ENCODE results near the gene ARNT2. TPM values are rescaled to one million over a fixed set of nuclear protein-coding genes. Genes with fewer than 3 reads are reported as not detected.

ARNT2 gene
- total RNA-seq, 1 experiment from 2014 or later: 3.6 TPM

DNA sequence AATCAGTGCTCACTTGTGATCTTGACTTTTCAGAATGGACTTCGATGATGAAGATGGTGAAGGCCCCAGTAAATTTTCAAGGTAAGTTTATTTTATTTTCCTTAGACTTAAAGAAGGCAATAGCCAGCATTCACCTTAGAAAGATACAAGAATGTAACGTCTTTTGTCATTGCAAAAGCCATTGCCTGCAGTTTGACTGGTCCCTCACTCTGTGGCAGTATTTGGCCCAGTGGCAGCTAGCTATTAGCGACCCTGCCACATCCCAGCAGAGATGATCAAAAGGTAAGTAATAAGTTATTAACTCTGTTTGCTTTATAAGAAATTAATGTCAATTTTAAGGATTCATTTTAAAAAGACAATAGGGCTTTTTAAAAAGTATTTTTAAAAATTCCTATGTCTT, 53.7 kb downstream of the ARNT2 start:
- Mint-ChIP-seq H3K4me3 (ENCODE audit: low read depth, unreplicated experiment) (no peak overlapping the region), H3K9me3 (ENCODE audit: low read depth, unreplicated experiment) (no peaks in the 10 kb centered on the region), H3K27me3 (ENCODE audit: unreplicated experiment) (peaks cover 21% of the 10 kb centered on the region), H3K36me3 (ENCODE audit: insufficient read depth, unreplicated experiment) (no peaks in the 10 kb centered on the region), H3K4me1 (ENCODE audit: low read depth, unreplicated experiment) (peaks cover 26% of the 10 kb centered on the region), H3K27ac (ENCODE audit: unreplicated experiment) (no peak overlapping the region)
- BruUV-seq (replicated peaks): no TSS peak
- intact Hi-C loops (cut with micrococcal nuclease; ENCODE audit: unreplicated experiment): loop anchor here (5.0 kb wide), 1 partner anchor 239 kb away; the partner anchor contains the start of gene ABHD17C
- CTCF ChIA-PET: interaction anchor here (0.7 kb wide), 1 partner anchor 100 kb away, joined by 3 read pairs; no protein-coding TSS in a partner anchor
- TF ChIP-seq CTCF (IDR thresholded peaks at IDR 0.05; ENCODE audit: unreplicated experiment): no peak
- no peak for DNase-seq

DNA sequence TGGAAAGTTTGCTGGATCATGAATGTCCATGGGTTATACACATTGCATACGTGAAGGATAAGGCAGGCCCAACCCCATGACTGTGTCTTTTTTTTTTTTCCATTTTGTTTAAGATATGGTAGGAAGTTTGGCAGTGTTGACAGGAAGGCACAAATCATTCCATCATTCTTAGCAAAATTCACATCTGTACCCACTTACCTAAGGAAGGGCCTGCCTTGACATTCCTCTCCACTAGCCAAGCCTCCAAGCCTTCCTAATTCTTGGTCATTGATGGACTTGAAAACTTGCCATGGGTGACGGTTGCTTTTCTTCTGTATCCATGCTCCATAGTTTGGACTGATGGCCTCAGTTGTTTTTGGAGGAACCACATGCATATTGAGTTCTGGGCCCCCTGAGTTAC, 54.4 kb downstream of the ARNT2 start:
- intact Hi-C loops (cut with micrococcal nuclease; ENCODE audit: unreplicated experiment): loop anchor here (5.0 kb wide), 1 partner anchor 239 kb away; the partner anchor contains the start of gene ABHD17C
- H3K4me3 Mint-ChIP-seq (ENCODE audit: low read depth, unreplicated experiment): no peak overlapping the region
- BruUV-seq (replicated peaks): no TSS peak
- H3K36me3 Mint-ChIP-seq (ENCODE audit: insufficient read depth, unreplicated experiment): no peaks in the 10 kb centered on the region
- no peak for TF ChIP-seq CTCF (IDR thresholded peaks at IDR 0.05; ENCODE audit: unreplicated experiment)
- H3K9me3 Mint-ChIP-seq (ENCODE audit: low read depth, unreplicated experiment): no peaks in the 10 kb centered on the region
- no peak for DNase-seq
- H3K27ac Mint-ChIP-seq (ENCODE audit: unreplicated experiment): no peak overlapping the region
- peaks cover 26% of the 10 kb centered on the region for H3K4me1 Mint-ChIP-seq (ENCODE audit: low read depth, unreplicated experiment)
- peaks cover 21% of the 10 kb centered on the region for H3K27me3 Mint-ChIP-seq (ENCODE audit: unreplicated experiment)
- CTCF ChIA-PET: interaction anchor here (0.7 kb wide), 1 partner anchor 99 kb away, joined by 3 read pairs; no protein-coding TSS in a partner anchor

DNA sequence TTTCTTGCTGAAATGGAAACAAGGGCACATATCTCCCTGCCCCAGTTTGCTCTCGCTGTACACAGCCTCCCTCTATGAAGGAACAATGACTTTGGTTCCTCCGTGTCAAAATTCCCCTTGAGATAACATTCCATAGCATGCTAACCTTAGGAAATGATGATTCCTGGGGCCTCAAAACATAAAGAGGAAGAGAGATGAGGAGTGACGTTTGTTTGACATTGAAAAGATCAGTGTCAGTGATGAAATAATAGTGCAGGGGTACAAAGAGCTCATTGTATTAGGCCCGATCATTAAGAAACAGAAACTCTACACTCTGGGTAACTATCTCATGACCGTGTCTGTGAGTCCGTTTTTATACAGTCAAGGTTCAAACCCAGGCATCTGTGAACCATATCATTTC, 55.2 kb downstream of the ARNT2 start:
- no peak overlapping the region for H3K4me3 Mint-ChIP-seq (ENCODE audit: low read depth, unreplicated experiment)
- TF ChIP-seq CTCF (IDR thresholded peaks at IDR 0.05; ENCODE audit: unreplicated experiment): no peak
- no peaks in the 10 kb centered on the region for H3K36me3 Mint-ChIP-seq (ENCODE audit: insufficient read depth, unreplicated experiment)
- H3K4me1 Mint-ChIP-seq (ENCODE audit: low read depth, unreplicated experiment): peaks cover 26% of the 10 kb centered on the region
- CTCF ChIA-PET: interaction anchor here (1.1 to 1.2 kb wide), 2 partner anchors 53 to 108 kb away, joined by 3 to 6 read pairs; no protein-coding TSS in a partner anchor
- peaks cover 21% of the 10 kb centered on the region for H3K27me3 Mint-ChIP-seq (ENCODE audit: unreplicated experiment)
- H3K9me3 Mint-ChIP-seq (ENCODE audit: low read depth, unreplicated experiment): no peaks in the 10 kb centered on the region
- no TSS peak for BruUV-seq (replicated peaks)
- intact Hi-C loops (cut with micrococcal nuclease; ENCODE audit: unreplicated experiment): loop anchor here (5.0 kb wide), 1 partner anchor 238 kb away; the partner anchor contains the start of gene ABHD17C
- no peak overlapping the region for H3K27ac Mint-ChIP-seq (ENCODE audit: unreplicated experiment)
- DNase-seq: no peak

DNA sequence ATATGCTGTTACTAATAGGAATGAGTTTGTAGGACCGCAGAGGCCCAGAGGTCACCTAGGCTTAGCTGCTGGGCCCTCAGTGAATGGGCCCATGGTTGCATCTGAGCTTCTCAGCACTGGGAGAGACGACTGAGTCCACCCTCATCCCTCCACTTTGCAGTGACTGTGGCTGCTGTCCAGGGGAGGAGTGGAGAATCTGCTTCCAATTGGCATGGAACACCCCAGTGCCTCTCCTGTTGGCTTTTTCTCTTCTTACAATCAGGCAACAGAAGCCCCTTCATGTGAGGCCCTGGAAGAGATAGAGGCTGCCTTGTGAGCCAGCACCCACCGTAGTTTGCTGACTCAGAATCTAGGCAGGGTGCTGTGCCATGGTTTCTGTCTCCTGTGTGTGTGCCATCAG, 55.6 kb downstream of the ARNT2 start:
- DNase-seq: no peak
- no peak overlapping the region for H3K27ac Mint-ChIP-seq (ENCODE audit: unreplicated experiment)
- CTCF ChIA-PET: interaction anchor here (1.1 to 1.2 kb wide), 2 partner anchors 53 to 108 kb away, joined by 3 to 6 read pairs; no protein-coding TSS in a partner anchor
- TF ChIP-seq CTCF (IDR thresholded peaks at IDR 0.05; ENCODE audit: unreplicated experiment): no peak
- H3K27me3 Mint-ChIP-seq (ENCODE audit: unreplicated experiment): peaks cover 21% of the 10 kb centered on the region
- BruUV-seq (replicated peaks): no TSS peak
- intact Hi-C loops (cut with micrococcal nuclease; ENCODE audit: unreplicated experiment): loop anchor here (5.0 kb wide), 1 partner anchor 237 kb away; the partner anchor contains the start of gene ABHD17C
- H3K36me3 Mint-ChIP-seq (ENCODE audit: insufficient read depth, unreplicated experiment): no peaks in the 10 kb centered on the region
- H3K4me3 Mint-ChIP-seq (ENCODE audit: low read depth, unreplicated experiment): no peak overlapping the region
- H3K4me1 Mint-ChIP-seq (ENCODE audit: low read depth, unreplicated experiment): peaks cover 26% of the 10 kb centered on the region
- H3K9me3 Mint-ChIP-seq (ENCODE audit: low read depth, unreplicated experiment): no peaks in the 10 kb centered on the region

Data from Calu3 (cell line).